ENCODE results near the gene FCER2. TPM values are rescaled to one million over a fixed set of nuclear protein-coding genes. Genes with fewer than 3 reads are reported as not detected.

FCER2 gene
- total and polyA plus RNA-seq, 9 donors, result 0.08 to 1.1 (median 0.38) TPM; not detected in 6

- H3K9me3 ChIP-seq, result no peaks in the 10 kb centered on the region
- H3K4me3 ChIP-seq, result peak within 1 kb of the TSS; percentile 100
- intact Hi-C loops (cut with DNase I), result no loop called here
- TF ChIP-seq EP300 (IDR thresholded peaks at IDR 0.05) (no peak), POLR2A (IDR thresholded peaks at IDR 0.05) (peak; percentile 33), CTCF (IDR thresholded peaks at IDR 0.05) (peak; percentile 90 to 99 (median 95))
- 0 to 1% (median 0%) methylated on average over 70 to 79 of the region's 79 CpGs for WGBS, 3 donors
- H3K27me3 ChIP-seq, result no peaks in the 10 kb centered on the region
- H3K4me1 ChIP-seq (ENCODE audit: insufficient read depth), result peaks cover 10% of the 10 kb centered on the region
- H3K27ac ChIP-seq, result peak within 1 kb of the TSS in 1 of 2 donors; percentile 71
- no peaks in the 10 kb centered on the region for H3K36me3 ChIP-seq
- DNase-seq, result peak; percentile 81 to 94 (median 89)
Observed at GRCh38 chr19:7680606-7681339, 21.2 kb downstream of the FCER2 start, which contains the start of gene TRAPPC5. TSS of gene TRAPPC5 (plus strand) at chr19:7680833. CDS start at chr19:7682254, 1,421 bp downstream.

- no peak for TF ChIP-seq CTCF (IDR thresholded peaks at IDR 0.05)
- no peak for TF ChIP-seq POLR2A (IDR thresholded peaks at IDR 0.05)
- TF ChIP-seq EP300 (IDR thresholded peaks at IDR 0.05), result no peak
- 37 to 46% (median 37%) methylated on average over 22 of the region's 22 CpGs for WGBS, 3 donors
- Histone ChIP-seq H3K36me3 (no peaks in the 10 kb centered on the region), H3K27ac (no peak overlapping the region), H3K4me1 (ENCODE audit: insufficient read depth) (peaks cover 10% of the 10 kb centered on the region), H3K4me3 (peak overlapping the region; percentile 100), H3K27me3 (no peaks in the 10 kb centered on the region), H3K9me3 (no peaks in the 10 kb centered on the region)
- DNase-seq, result no peak
- intact Hi-C loops (cut with DNase I), result loop anchor here in 2 of 4 donors (5.0 to 10.0 kb wide), 2 partner anchors 323 to 325 kb away; no protein-coding TSS in a partner anchor
Observed at GRCh38 chr19:7679771-7680605, 21.9 kb downstream of the FCER2 start.

GRCh38 chr19:7678971-7679751 is 22.8 kb downstream of the FCER2 start:
- Histone ChIP-seq H3K4me3 (no peak overlapping the region), H3K27ac (no peak overlapping the region), H3K36me3 (no peaks in the 10 kb centered on the region), H3K4me1 (ENCODE audit: insufficient read depth) (peaks cover 10% of the 10 kb centered on the region), H3K27me3 (no peaks in the 10 kb centered on the region), H3K9me3 (no peaks in the 10 kb centered on the region)
- DNase-seq, result no peak
- WGBS, 3 donors, result 42 to 54% (median 44%) methylated on average over 30 of the region's 30 CpGs
- no peak for TF ChIP-seq CTCF (IDR thresholded peaks at IDR 0.05)
- TF ChIP-seq POLR2A (IDR thresholded peaks at IDR 0.05), result no peak
- no peak for TF ChIP-seq EP300 (IDR thresholded peaks at IDR 0.05)
- intact Hi-C loops (cut with DNase I), result loop anchor here in 2 of 4 donors (5.0 to 10.0 kb wide), 2 partner anchors 322 to 324 kb away; no protein-coding TSS in a partner anchor
